GM23248 (cell line): ENCODE data around the gene TMEM273. TPM values are rescaled to one million over a fixed set of nuclear protein-coding genes. Genes with fewer than 3 reads are reported as not detected.

Source experiments
- DNase-seq: peaks from one replicate; pipeline ENCODE4 v3.0.0-alpha.2; 2015
- H2AFZ ChIP-seq: fragments of 200-600 bp; sonication (generic); 2 replicates; pipeline ENCODE4 v1.6.1; 2016; ENCODE audit warnings: antibody characterized with exemption
- H3F3A ChIP-seq: fragments of 200-600 bp; sonication (generic); 2 replicates; pipeline ENCODE4 v1.6.1; 2016; ENCODE audit warnings: mild to moderate bottlenecking, antibody characterized with exemption, mixed run types; ENCODE audit not compliant: insufficient read depth
- H3K27ac ChIP-seq: fragments of 200-600 bp; sonication (generic); 2 replicates; pipeline ENCODE4 v1.5.1; 2016; ENCODE audit warnings: mild to moderate bottlenecking
- H3K27me3 ChIP-seq: fragments of 200-600 bp; sonication (generic); replicated peaks from 2 replicates; pipeline ENCODE4 v1.6.1; 2016; ENCODE audit warnings: mild to moderate bottlenecking; ENCODE audit not compliant: insufficient read depth
- H3K36me3 ChIP-seq: fragments of 200-600 bp; sonication (generic); 2 replicates; pipeline ENCODE4 v1.6.1; 2016; ENCODE audit warnings: low read depth, mild to moderate bottlenecking
- H3K4me1 ChIP-seq: fragments of 200-600 bp; sonication (generic); 2 replicates; pipeline ENCODE4 v1.6.1; 2016; ENCODE audit warnings: mild to moderate bottlenecking; ENCODE audit not compliant: insufficient read depth
- H3K4me2 ChIP-seq: fragments of 200-600 bp; sonication (generic); one replicate; pipeline ENCODE4 v1.6.1; 2016; ENCODE audit warnings: mild to moderate bottlenecking; ENCODE audit not compliant: unreplicated experiment
- H3K4me3 ChIP-seq: fragments of 200-600 bp; sonication (generic); 2 replicates; pipeline ENCODE4 v1.5.1; 2016; ENCODE audit warnings: mild to moderate bottlenecking
- H3K79me2 ChIP-seq: fragments of 200-600 bp; sonication (generic); 2 replicates; pipeline ENCODE4 v1.6.1; 2016; ENCODE audit warnings: mild to moderate bottlenecking; ENCODE audit not compliant: insufficient read depth
- H3K9ac ChIP-seq: fragments of 200-600 bp; sonication (generic); 2 replicates; pipeline ENCODE4 v1.6.1; 2016; ENCODE audit warnings: mild to moderate bottlenecking
- H3K9me2 ChIP-seq: fragments of 200-600 bp; sonication (generic); 2 replicates; pipeline ENCODE4 v1.6.1; 2016; ENCODE audit warnings: mixed run types, mild to moderate bottlenecking, moderate library complexity; ENCODE audit not compliant: insufficient read depth
- H3K9me3 ChIP-seq: fragments of 200-600 bp; sonication (generic); one replicate; pipeline ENCODE4 v1.6.1; 2017; ENCODE audit warnings: low read depth
- H4K20me1 ChIP-seq: fragments of 200-600 bp; sonication (generic); 2 replicates; pipeline ENCODE4 v1.6.0; 2016; ENCODE audit not compliant: insufficient read depth
- EZH2 ChIP-seq: fragments of 200-600 bp; sonication (generic); IDR thresholded peaks from 2 replicates; pipeline ENCODE4 v1.6.1; 2018; ENCODE audit warnings: antibody characterized with exemption, mild to moderate bottlenecking; ENCODE audit not compliant: insufficient read depth, poor library complexity, severe bottlenecking
- EZH2phosphoT487 ChIP-seq: fragments of 200-600 bp; sonication (generic); IDR thresholded peaks from 2 replicates; pipeline ENCODE4 v1.6.1; 2018; ENCODE audit warnings: antibody characterized with exemption, moderate library complexity, mild to moderate bottlenecking, low read depth; ENCODE audit not compliant: insufficient read depth
- WGBS, 2 experiments: methylation state at CpG; one replicate each; pipeline ENCODE4 v1.1.6; 2015 to 2017; ENCODE audit warnings: low lambda C conversion rate in 2 of 2, low coverage in 1 of 2; ENCODE audit errors: missing lambda C conversion rate in 2 of 2; 5-methylcytosine and 5-hydroxymethylcytosine counted together
- in situ Hi-C: fragments of 300-500 bp; cut with MboI; formaldehyde crosslinking; loops from 2 replicates; pipeline ENCODE4 v1.15.0; 2020
- polyA plus RNA-seq: library from polyadenylated mRNA; unstranded; fragments of >200 nt; fragmentation: Nextera tagmentation; extraction: Ambion mirVana; gene quantifications from 2 replicates; pipeline ENCODE4 v1.2.1, GENCODE V29; 2016
- total RNA-seq: library from RNA; depleted of rRNA; stranded (reverse); fragments of >200 nt; shearing (Covaris generic); gene quantifications from 2 replicates; pipeline ENCODE4 v1.2.3, GENCODE V29; 2014

Gene TMEM273
- total and polyA plus RNA-seq, 2 experiments from 2014 or later: not detected

DNA sequence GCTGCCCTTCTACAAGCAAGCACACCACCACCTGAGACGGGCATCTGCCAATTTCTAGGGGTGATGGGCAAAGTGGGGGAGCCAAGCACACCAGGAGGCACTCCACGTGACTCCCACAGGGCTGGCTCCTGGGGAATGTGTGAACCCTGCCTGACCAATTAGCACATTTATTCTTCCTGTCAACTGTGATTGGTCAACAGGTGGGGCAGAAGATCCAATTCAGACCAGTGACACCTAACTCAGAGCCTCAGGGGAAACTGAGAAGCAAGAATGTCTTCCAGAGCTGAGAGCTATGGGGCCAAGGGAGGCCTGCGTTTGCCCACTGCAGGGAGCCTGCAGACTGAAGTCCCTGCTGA lies 15.4 kb downstream of the TMEM273 start:
- Histone ChIP-seq H3K4me2 (no peak overlapping the region), H3K36me3 (no peaks in the 10 kb centered on the region), H4K20me1 (no peaks in the 10 kb centered on the region), H3K9me3 (no peaks in the 10 kb centered on the region), H3K4me3 (no peak overlapping the region), H3K27me3 (no peaks in the 10 kb centered on the region), H3K79me2 (no peaks in the 10 kb centered on the region), H3K27ac (no peak overlapping the region), H3K9me2 (no peaks in the 10 kb centered on the region), H3K9ac (no peak overlapping the region), H2AFZ (no peak overlapping the region), H3F3A (peaks cover 6% of the 10 kb centered on the region; the same call in 1 of the 2 replicates), H3K4me1 (peaks cover 10% of the 10 kb centered on the region)
- in situ Hi-C loops: loop anchor here (25.0 kb wide), 1 partner anchor 510 kb away; no protein-coding TSS in a partner anchor
- TF ChIP-seq EZH2phosphoT487 (no peak), EZH2 (no peak)
- no peak for DNase-seq
- 88 to 95% methylated on average over 3 of the region's 3 CpGs for WGBS, 2 experiments

DNA sequence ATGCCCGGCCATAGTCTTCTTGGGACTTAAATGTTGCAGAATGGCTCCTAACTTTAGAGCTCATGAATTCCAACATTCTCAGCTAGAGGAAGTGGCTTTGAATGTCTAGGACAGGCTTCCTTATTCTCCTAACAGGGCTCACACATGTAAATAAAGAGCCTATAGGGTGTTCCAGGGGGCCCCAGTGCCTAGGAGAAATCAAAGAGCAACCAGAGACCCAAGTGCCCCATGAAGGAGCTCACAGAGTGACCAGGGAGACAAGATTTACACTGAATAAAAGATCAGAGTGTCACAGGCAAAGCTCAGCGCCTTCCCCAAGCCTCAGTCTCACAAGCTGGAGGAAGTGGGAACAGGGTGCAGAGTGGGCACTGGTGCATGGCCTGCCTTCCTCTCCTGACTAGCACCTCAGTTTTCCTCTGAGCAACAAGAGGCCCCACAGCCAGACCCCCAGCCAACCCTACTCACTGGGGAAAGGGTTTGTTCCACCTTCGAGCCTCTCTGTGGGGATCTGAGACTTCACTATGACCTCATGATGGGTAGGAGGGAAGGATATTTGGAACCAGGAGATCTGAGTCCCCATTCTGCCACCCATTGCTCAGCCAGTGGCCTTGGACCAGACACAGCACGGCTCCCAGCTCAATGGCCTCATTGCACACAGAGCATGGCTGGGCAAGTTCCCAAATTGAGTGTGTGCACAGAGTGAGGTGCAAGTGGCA lies 16.0 kb downstream of the TMEM273 start:
- H3K36me3 ChIP-seq: no peaks in the 10 kb centered on the region
- peaks cover 5% of the 10 kb centered on the region for H3K4me1 ChIP-seq
- in situ Hi-C loops: loop anchor here (25.0 kb wide), 1 partner anchor 510 kb away; no protein-coding TSS in a partner anchor
- no peak overlapping the region for H2AFZ ChIP-seq
- H3F3A ChIP-seq: peaks cover 5% of the 10 kb centered on the region; the same call in 1 of the 2 replicates
- H3K4me3 ChIP-seq: no peak overlapping the region
- no peaks in the 10 kb centered on the region for H3K9me3 ChIP-seq
- 92 to 95% methylated on average over 4 of the region's 4 CpGs for WGBS, 2 experiments
- no peaks in the 10 kb centered on the region for H3K79me2 ChIP-seq
- TF ChIP-seq EZH2phosphoT487 (no peak), EZH2 (no peak)
- H3K9me2 ChIP-seq: no peaks in the 10 kb centered on the region
- DNase-seq: no peak
- H3K27me3 ChIP-seq: no peaks in the 10 kb centered on the region
- H3K4me2 ChIP-seq: no peak overlapping the region
- H3K9ac ChIP-seq: no peak overlapping the region
- no peaks in the 10 kb centered on the region for H4K20me1 ChIP-seq
- no peak overlapping the region for H3K27ac ChIP-seq

DNA sequence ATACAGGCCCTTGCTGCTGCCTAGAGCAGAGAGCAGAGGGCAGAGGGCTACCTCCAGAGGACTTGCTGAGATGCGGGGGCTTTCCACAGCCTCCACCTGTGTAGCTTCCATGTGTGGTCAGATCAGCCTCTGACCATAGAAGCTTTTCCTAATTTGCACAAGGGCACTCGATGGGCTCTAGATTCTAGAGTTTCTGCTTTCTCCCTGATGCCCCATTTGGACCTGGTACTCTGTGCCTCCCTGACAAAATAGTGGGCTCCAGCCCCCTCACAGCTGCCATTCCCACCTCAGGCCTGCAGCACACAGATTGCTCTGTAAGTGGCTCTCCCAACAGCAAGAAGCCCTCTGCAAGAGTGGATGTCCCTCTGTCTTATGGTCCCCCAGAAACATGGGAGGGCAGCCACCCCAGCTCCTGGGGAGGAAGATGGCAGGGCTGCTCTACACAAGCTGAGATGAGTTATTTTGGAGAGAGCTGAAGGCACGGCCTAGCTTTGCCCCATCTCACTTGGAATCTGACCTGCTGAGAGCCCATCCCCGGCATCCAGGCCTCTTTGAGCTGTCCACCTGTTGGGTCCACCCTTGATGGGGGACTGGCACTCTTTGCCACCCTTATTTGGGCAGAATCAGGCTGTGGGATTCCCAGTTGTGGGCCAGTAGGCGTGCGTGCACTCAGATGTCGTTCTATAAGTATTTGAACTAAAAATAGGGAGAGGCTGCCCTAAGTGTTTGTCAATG lies 16.7 kb downstream of the TMEM273 start:
- no peaks in the 10 kb centered on the region for H3K9me2 ChIP-seq
- no peaks in the 10 kb centered on the region for H3F3A ChIP-seq
- no peaks in the 10 kb centered on the region for H3K4me1 ChIP-seq
- H3K27ac ChIP-seq: no peak overlapping the region
- DNase-seq: no peak
- no peaks in the 10 kb centered on the region for H3K27me3 ChIP-seq
- TF ChIP-seq EZH2phosphoT487: no peak
- no peak for TF ChIP-seq EZH2
- H3K9ac ChIP-seq: no peak overlapping the region
- no peaks in the 10 kb centered on the region for H3K9me3 ChIP-seq
- 77 to 78% methylated on average over 7 of the region's 7 CpGs for WGBS, 2 experiments
- no peaks in the 10 kb centered on the region for H3K79me2 ChIP-seq
- no peak overlapping the region for H3K4me3 ChIP-seq
- H3K4me2 ChIP-seq: no peak overlapping the region
- no peaks in the 10 kb centered on the region for H3K36me3 ChIP-seq
- H4K20me1 ChIP-seq: no peaks in the 10 kb centered on the region
- no peak overlapping the region for H2AFZ ChIP-seq
- in situ Hi-C loops: loop anchor here (25.0 kb wide), 1 partner anchor 509 kb away; no protein-coding TSS in a partner anchor

DNA sequence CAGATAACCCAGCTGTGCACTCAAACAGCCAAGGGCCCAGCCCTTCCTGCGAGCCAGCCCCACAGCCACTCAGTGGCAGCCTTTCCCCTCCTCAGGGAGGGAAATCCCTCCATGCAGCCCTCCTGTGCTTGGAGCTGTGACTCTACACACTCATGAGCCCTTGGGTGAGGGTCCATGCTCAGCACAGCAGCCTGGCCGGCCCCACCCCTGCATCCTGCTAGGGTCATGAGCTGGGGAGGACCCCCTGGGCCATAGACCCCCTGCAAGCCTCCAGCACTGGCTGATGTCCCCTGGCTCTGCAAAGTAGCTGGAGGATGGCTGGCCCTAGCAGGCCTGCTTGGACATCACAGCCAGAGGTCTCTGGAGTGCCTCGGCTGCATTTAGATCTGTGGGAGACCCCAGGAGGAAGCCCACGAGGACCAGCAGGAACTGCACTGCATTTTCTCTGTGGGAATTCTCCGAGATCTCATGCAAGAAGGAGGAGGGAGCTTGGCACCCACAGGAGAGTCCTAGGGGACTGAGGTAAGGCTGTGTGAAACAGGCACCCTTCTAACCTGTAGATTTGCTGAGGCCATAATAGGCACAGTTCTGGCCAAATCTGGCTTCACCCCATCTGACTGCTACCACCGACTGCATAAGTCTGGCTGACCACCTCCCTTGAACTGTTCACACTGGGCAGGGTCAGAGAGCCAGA lies 17.4 kb downstream of the TMEM273 start:
- Histone ChIP-seq H3K79me2 (no peaks in the 10 kb centered on the region), H2AFZ (no peak overlapping the region), H3K4me2 (no peak overlapping the region), H3K9ac (no peak overlapping the region), H3K4me1 (no peaks in the 10 kb centered on the region), H3K9me2 (no peaks in the 10 kb centered on the region), H3K4me3 (no peak overlapping the region), H3K9me3 (no peaks in the 10 kb centered on the region), H4K20me1 (no peaks in the 10 kb centered on the region), H3K27me3 (no peaks in the 10 kb centered on the region), H3K36me3 (no peaks in the 10 kb centered on the region), H3F3A (no peaks in the 10 kb centered on the region), H3K27ac (no peak overlapping the region)
- WGBS, 2 experiments: 57 to 64% methylated on average over 6 of the region's 6 CpGs
- TF ChIP-seq EZH2 (no peak), EZH2phosphoT487 (no peak)
- in situ Hi-C loops: loop anchor here (25.0 kb wide), 1 partner anchor 508 kb away; no protein-coding TSS in a partner anchor
- DNase-seq: no peak
